Neuronal stem cell (in vitro differentiated cells): ENCODE data around the gene PIH1D2.

Experiments used
- DNase-seq: peaks from one replicate; pipeline ENCODE4 v3.0.0-alpha.2; 2013; ENCODE audit warnings: low spot score
- H2AFZ ChIP-seq: one replicate; pipeline ENCODE4 v1.6.1; 2013; ENCODE audit warnings: mild to moderate bottlenecking, low read length, inconsistent platforms
- H2AK5ac ChIP-seq: 2 replicates; pipeline ENCODE4 v1.6.1; 2013; ENCODE audit warnings: low read depth, mild to moderate bottlenecking, inconsistent platforms, low read length, moderate library complexity, mixed read lengths
- H2BK120ac ChIP-seq: 2 replicates; pipeline ENCODE4 v1.6.1; 2013; ENCODE audit warnings: low read depth, mild to moderate bottlenecking, inconsistent platforms, low read length, moderate library complexity, mixed read lengths
- H2BK12ac ChIP-seq: one replicate; pipeline ENCODE4 v1.6.1; 2013; ENCODE audit warnings: low read length, inconsistent platforms
- H2BK15ac ChIP-seq: 2 replicates; pipeline ENCODE4 v1.6.1; 2013; ENCODE audit warnings: mild to moderate bottlenecking, low read length, inconsistent platforms, mixed read lengths
- H2BK5ac ChIP-seq: one replicate; pipeline ENCODE4 v1.6.1; 2013; ENCODE audit warnings: inconsistent platforms, mild to moderate bottlenecking, low read length, moderate library complexity
- H3K14ac ChIP-seq: one replicate; pipeline ENCODE4 v1.6.1; 2013; ENCODE audit warnings: low read length, inconsistent platforms
- H3K18ac ChIP-seq: 2 replicates; pipeline ENCODE4 v1.6.1; 2013; ENCODE audit warnings: low read length, inconsistent platforms
- H3K23ac ChIP-seq: 2 replicates; pipeline ENCODE4 v1.6.1; 2013; ENCODE audit warnings: low read depth, mild to moderate bottlenecking, mixed read lengths, low read length, inconsistent platforms; ENCODE audit not compliant: poor library complexity
- H3K27ac ChIP-seq: replicated peaks from 3 replicates; pipeline ENCODE4 v1.5.1; 2013; ENCODE audit warnings: low read length, inconsistent platforms
- H3K27me3 ChIP-seq, 3 experiments: 2 replicates each; pipeline ENCODE4 v1.6.1; 2013; ENCODE audit warnings: low read length in 3 of 3, mild to moderate bottlenecking in 2 of 3, inconsistent platforms in 1 of 3, low read depth in 1 of 3, mixed read lengths in 1 of 3, moderate library complexity in 1 of 3; ENCODE audit not compliant: control insufficient read depth in 3 of 3, insufficient read depth in 3 of 3
- H3K36me3 ChIP-seq, 2 donors: replicated peaks in 1 of 2; 2 replicates each; pipeline ENCODE4 v1.6.1; 2013; ENCODE audit warnings: low read length in 2 of 2; ENCODE audit not compliant: control insufficient read depth in 2 of 2, insufficient read depth in 2 of 2
- H3K4ac ChIP-seq: 2 replicates; pipeline ENCODE4 v1.6.1; 2013; ENCODE audit warnings: inconsistent platforms, mild to moderate bottlenecking, low read length, moderate library complexity
- H3K4me1 ChIP-seq, 2 donors: 1 replicate in 1 of 2; 2 replicates in 1 of 2; pipeline ENCODE4 v1.6.1; 2013; ENCODE audit warnings: low read length in 2 of 2, low read depth in 1 of 2; ENCODE audit not compliant: control insufficient read depth in 2 of 2, insufficient read depth in 1 of 2
- H3K4me2 ChIP-seq: one replicate; pipeline ENCODE4 v1.6.1; 2013; ENCODE audit warnings: mild to moderate bottlenecking, low read length, inconsistent platforms; ENCODE audit not compliant: insufficient read depth, poor library complexity, severe bottlenecking
- H3K4me3 ChIP-seq, 2 donors: 2 replicates each; pipeline ENCODE4 v1.5.1; 2013; ENCODE audit warnings: low read length in 2 of 2, mild to moderate bottlenecking in 2 of 2, inconsistent platforms in 1 of 2, moderate library complexity in 1 of 2
- H3K79me1 ChIP-seq: one replicate; pipeline ENCODE4 v1.6.1; 2013; ENCODE audit warnings: low read depth, mild to moderate bottlenecking, inconsistent platforms, low read length, moderate library complexity
- H3K9ac ChIP-seq: one replicate; pipeline ENCODE4 v1.6.1; 2013; ENCODE audit warnings: mild to moderate bottlenecking, low read depth, low read length, inconsistent platforms; ENCODE audit not compliant: poor library complexity
- H3K9me3 ChIP-seq, 2 donors: replicated peaks in 1 of 2; 2 replicates each; pipeline versions ENCODE3 to v1.6.1; 2013; ENCODE audit warnings: low read length in 2 of 2, mild to moderate bottlenecking in 2 of 2, inconsistent platforms in 1 of 2, low read depth in 1 of 2, mixed read lengths in 1 of 2, moderate library complexity in 1 of 2; ENCODE audit not compliant: control insufficient read depth in 2 of 2, insufficient read depth in 1 of 2
- H4K8ac ChIP-seq: one replicate; pipeline ENCODE4 v1.6.1; 2013; ENCODE audit warnings: low read depth, mild to moderate bottlenecking, inconsistent platforms, low read length, moderate library complexity
- H4K91ac ChIP-seq: one replicate; pipeline ENCODE4 v1.6.1; 2013; ENCODE audit warnings: low read length, low read depth, mild to moderate bottlenecking, inconsistent platforms; ENCODE audit not compliant: poor library complexity
- WGBS, 2 donors: extraction: QIAGEN DNeasy Blood & Tissue Kit; methylation state at CpG; one replicate each; pipeline ENCODE4 v1.1.7; 2013; ENCODE audit warnings: missing lambda C conversion rate in 2 of 2, mixed read lengths in 1 of 2; ENCODE audit not compliant: insufficient read length in 2 of 2, insufficient replicate concordance in 1 of 2; ENCODE audit errors: extremely low coverage in 2 of 2; 5-methylcytosine and 5-hydroxymethylcytosine counted together

The PIH1D2 gene

GRCh38 chr11:112082729-112083128 lies 8.9 kb upstream of the PIH1D2 start:
- H3K18ac ChIP-seq, result no peak overlapping the region

GRCh38 chr11:112062923-112063322 lies 10.9 kb downstream of the PIH1D2 start:
- Histone ChIP-seq H2BK120ac (no peak overlapping the region), H3K4me2 (no peak overlapping the region), H3K79me1 (no peaks in the 10 kb centered on the region), H3K27ac (no peak overlapping the region), H2AFZ (no peak overlapping the region), H3K36me3 (peaks cover 17 to 67% of the 10 kb centered on the region in 2 donors), H4K91ac (no peak overlapping the region), H3K9me3 (no peaks in the 10 kb centered on the region), H2BK15ac (no peak overlapping the region), H2AK5ac (no peak overlapping the region), H3K9ac (no peak overlapping the region), H2BK5ac (no peak overlapping the region), H3K4me1 (no peaks in the 10 kb centered on the region), H3K18ac (no peak overlapping the region), H3K27me3 (peaks cover 0 to 1% (median 0%) of the 10 kb centered on the region in 3 experiments), H3K4me3 (no peak overlapping the region), H3K4ac (no peak overlapping the region), H4K8ac (no peak overlapping the region), H3K23ac (no peak overlapping the region), H3K14ac (no peak overlapping the region), H2BK12ac (no peak overlapping the region)
- no CpG with 5 or more reads among the region's 1 CpG for WGBS, 2 donors
- no peak for DNase-seq

More at GRCh38 chr11:112082729-112083128, 8.9 kb upstream of the PIH1D2 start:
- no CpG with 5 or more reads among the region's 4 CpGs for WGBS, 2 donors
- H3K9me3 ChIP-seq, result no peaks in the 10 kb centered on the region
- H2BK15ac ChIP-seq, result no peak overlapping the region
- H3K4me3 ChIP-seq, result no peak overlapping the region
- H2BK120ac ChIP-seq, result no peak overlapping the region
- no peak overlapping the region for H3K9ac ChIP-seq
- no peaks in the 10 kb centered on the region for H3K27me3 ChIP-seq
- no peak overlapping the region for H3K4ac ChIP-seq
- no peak overlapping the region for H2AFZ ChIP-seq
- no peak overlapping the region for H3K14ac ChIP-seq
- H3K4me2 ChIP-seq, result no peak overlapping the region
- H2BK12ac ChIP-seq, result no peak overlapping the region
- no peak overlapping the region for H4K8ac ChIP-seq
- H3K36me3 ChIP-seq, result peaks cover 13 to 75% of the 10 kb centered on the region in 2 donors
- H3K4me1 ChIP-seq, result peaks cover 0 to 6% of the 10 kb centered on the region in 2 donors
- H3K23ac ChIP-seq, result no peak overlapping the region
- DNase-seq, result no peak
- no peak overlapping the region for H4K91ac ChIP-seq
- no peak overlapping the region for H2AK5ac ChIP-seq
- no peak overlapping the region for H3K27ac ChIP-seq
- peaks cover 5% of the 10 kb centered on the region for H3K79me1 ChIP-seq
- no peak overlapping the region for H2BK5ac ChIP-seq

- H3K9ac ChIP-seq, result no peak overlapping the region
- WGBS, 2 donors, result no CpG with 5 or more reads among the region's 1 CpG
- no peak overlapping the region for H4K8ac ChIP-seq
- H3K23ac ChIP-seq, result no peak overlapping the region
- no peak overlapping the region for H2BK12ac ChIP-seq
- H2AK5ac ChIP-seq, result no peak overlapping the region
- H2BK120ac ChIP-seq, result no peak overlapping the region
- no peak overlapping the region for H3K27ac ChIP-seq
- H3K4me2 ChIP-seq, result no peak overlapping the region
- no peak overlapping the region for H3K4ac ChIP-seq
- H3K4me1 ChIP-seq, result no peaks in the 10 kb centered on the region
- no peak overlapping the region for H3K18ac ChIP-seq
- H3K4me3 ChIP-seq, result no peak overlapping the region
- H3K14ac ChIP-seq, result no peak overlapping the region
- H2AFZ ChIP-seq, result no peak overlapping the region
- no peak overlapping the region for H2BK5ac ChIP-seq
- H3K79me1 ChIP-seq, result no peaks in the 10 kb centered on the region
- peaks cover 24 to 95% of the 10 kb centered on the region in 2 donors for H3K36me3 ChIP-seq
- no peaks in the 10 kb centered on the region for H3K9me3 ChIP-seq
- peaks cover 0 to 1% (median 0%) of the 10 kb centered on the region in 3 experiments for H3K27me3 ChIP-seq
- no peak overlapping the region for H4K91ac ChIP-seq
- no peak for DNase-seq
- H2BK15ac ChIP-seq, result no peak overlapping the region
Observed at GRCh38 chr11:112058103-112058502, 15.7 kb downstream of the PIH1D2 start.

- Histone ChIP-seq H2BK15ac (no peak overlapping the region), H3K27ac (no peak overlapping the region), H2BK120ac (no peak overlapping the region), H3K18ac (no peak overlapping the region), H3K79me1 (no peaks in the 10 kb centered on the region), H2AK5ac (no peak overlapping the region), H3K4me2 (no peak overlapping the region), H3K9me3 (no peaks in the 10 kb centered on the region), H3K4ac (no peak overlapping the region), H2BK12ac (no peak overlapping the region), H4K8ac (no peak overlapping the region), H3K4me1 (no peaks in the 10 kb centered on the region), H2BK5ac (no peak overlapping the region), H4K91ac (no peak overlapping the region), H3K9ac (no peak overlapping the region), H3K27me3 (peaks cover 0 to 1% (median 0%) of the 10 kb centered on the region in 3 experiments), H3K4me3 (no peak overlapping the region), H3K36me3 (peaks cover 24 to 95% of the 10 kb centered on the region in 2 donors), H2AFZ (no peak overlapping the region), H3K14ac (no peak overlapping the region), H3K23ac (no peak overlapping the region)
- no CpG with 5 or more reads among the region's 4 CpGs for WGBS, 2 donors
- DNase-seq, result no peak
Observed at GRCh38 chr11:112057170-112057569, 16.6 kb downstream of the PIH1D2 start.
